SK-N-SH treated with all-trans-retinoic acid at 6 μM for 48 hours (cell line): ENCODE measurements around the gene PDZD2.

Experiments
- ATAC-seq: fragments of 200-7000 bp; cut with Tn5 transposase; 3 replicates; pipeline ENCODE4 v1.9.1; 2020; ENCODE audit warnings: mild to moderate bottlenecking, moderate library complexity
- ARNTL ChIP-seq: fragments of 450-650 bp; formaldehyde crosslinking; IDR thresholded peaks from 2 replicates; pipeline ENCODE4 v1.5.0; 2020; ENCODE audit warnings: low read depth, mild to moderate bottlenecking, moderate library complexity, borderline replicate concordance
- CREB5 ChIP-seq: fragments of 250-450 bp; sonication (Bioruptor Pico); IDR thresholded peaks from 2 replicates; pipeline ENCODE4 v1.5.1; 2020; ENCODE audit warnings: low read depth, mild to moderate bottlenecking, moderate library complexity
- CSDC2 ChIP-seq: fragments of 250-450 bp; sonication (Bioruptor Pico); IDR thresholded peaks from 2 replicates; pipeline ENCODE4 v1.5.0; 2020; ENCODE audit warnings: mild to moderate bottlenecking, moderate library complexity
- CSRNP3 ChIP-seq: fragments of 250-450 bp; sonication (Bioruptor Pico); IDR thresholded peaks from 2 replicates; pipeline ENCODE4 v1.5.1; 2021; ENCODE audit warnings: mild to moderate bottlenecking, moderate library complexity
- ESRRG ChIP-seq: fragments of 250-450 bp; sonication (Bioruptor Pico); IDR thresholded peaks from 2 replicates; pipeline ENCODE4 v1.6.1; 2021; ENCODE audit warnings: mild to moderate bottlenecking
- GLIS3 ChIP-seq: fragments of 250-450 bp; sonication (Bioruptor Pico); IDR thresholded peaks from 2 replicates; pipeline ENCODE4 v1.5.0; 2020; ENCODE audit warnings: mild to moderate bottlenecking, moderate library complexity
- ISL1 ChIP-seq: fragments of 250-450 bp; sonication (Bioruptor Pico); IDR thresholded peaks from 2 replicates; pipeline ENCODE4 v2.1.2; 2022; ENCODE audit warnings: mild to moderate bottlenecking, moderate library complexity
- OSR1 ChIP-seq: fragments of 250-450 bp; sonication (Bioruptor Pico); IDR thresholded peaks from 2 replicates; pipeline ENCODE4 v1.8.0; 2022; ENCODE audit warnings: moderate library complexity, mild to moderate bottlenecking, inconsistent platforms
- POU6F1 ChIP-seq: fragments of 250-450 bp; sonication (Bioruptor Pico); IDR thresholded peaks from 2 replicates; pipeline ENCODE4 v1.8.0; 2021; ENCODE audit warnings: low read depth, mild to moderate bottlenecking, moderate library complexity, borderline replicate concordance
- PPARA ChIP-seq: fragments of 250-450 bp; sonication (Bioruptor Pico); IDR thresholded peaks from 2 replicates; pipeline ENCODE4 v1.5.0; 2020; ENCODE audit warnings: mild to moderate bottlenecking, borderline replicate concordance
- RARB ChIP-seq: fragments of 250-450 bp; sonication (Bioruptor Pico); IDR thresholded peaks from 2 replicates; pipeline ENCODE4 v1.8.0; 2021; ENCODE audit warnings: mild to moderate bottlenecking, moderate library complexity
- SNAI2 ChIP-seq: fragments of 250-450 bp; sonication (Bioruptor Pico); IDR thresholded peaks from 2 replicates; pipeline ENCODE4 v1.5.0; 2020; ENCODE audit warnings: mild to moderate bottlenecking, moderate library complexity
- TCF4 ChIP-seq: fragments of 250-450 bp; sonication (Bioruptor Pico); IDR thresholded peaks from 2 replicates; pipeline ENCODE4 v1.8.0; 2021; ENCODE audit warnings: mild to moderate bottlenecking, moderate library complexity, borderline replicate concordance
- TSHZ2 ChIP-seq: fragments of 250-450 bp; sonication (Bioruptor Pico); IDR thresholded peaks from 2 replicates; pipeline ENCODE4 v1.5.0; 2020; ENCODE audit warnings: mild to moderate bottlenecking, moderate library complexity
- ZC3H10 ChIP-seq: fragments of 250-450 bp; sonication (Bioruptor Pico); IDR thresholded peaks from 2 replicates; pipeline ENCODE4 v1.5.1; 2021; ENCODE audit warnings: mild to moderate bottlenecking, moderate library complexity
- ZFP3 ChIP-seq: fragments of 250-450 bp; sonication (Bioruptor Pico); IDR thresholded peaks from 2 replicates; pipeline ENCODE4 v1.5.0; 2020; ENCODE audit warnings: mild to moderate bottlenecking, moderate library complexity
- ZFP30 ChIP-seq: fragments of 450-650 bp; formaldehyde crosslinking; IDR thresholded peaks from 2 replicates; pipeline ENCODE4 v1.5.0; 2022; ENCODE audit warnings: mild to moderate bottlenecking, moderate library complexity
- ZNF565 ChIP-seq: fragments of 450-650 bp; formaldehyde crosslinking; conservative IDR thresholded peaks from 2 replicates; pipeline ENCODE4 v1.5.0; 2020; ENCODE audit warnings: low read depth, mild to moderate bottlenecking, moderate library complexity
- ZNF70 ChIP-seq: fragments of 450-650 bp; formaldehyde crosslinking; IDR thresholded peaks from 2 replicates; pipeline ENCODE4 v1.5.0; 2020; ENCODE audit warnings: mild to moderate bottlenecking, moderate library complexity
- ZNF8 ChIP-seq: fragments of 450-650 bp; formaldehyde crosslinking; IDR thresholded peaks from 2 replicates; pipeline ENCODE4 v1.5.0; 2020; ENCODE audit warnings: mild to moderate bottlenecking, moderate library complexity

PDZD2 gene

GRCh38 chr5:32130865-32131264, 491.9 kb downstream of the PDZD2 start:
- no peak for ATAC-seq
- no peak for TF ChIP-seq RARB (CRISPR knock-in tag)
- no peak for TF ChIP-seq ZNF8
- TF ChIP-seq POU6F1 (CRISPR knock-in tag), result no peak
- TF ChIP-seq CSRNP3, result no peak
- no peak for TF ChIP-seq ISL1 (CRISPR knock-in tag)
- TF ChIP-seq ZNF565 (CRISPR knock-in tag), result no peak
- TF ChIP-seq ZC3H10 (CRISPR knock-in tag), result no peak
- TF ChIP-seq GLIS3, result no peak
- no peak for TF ChIP-seq CSDC2 (CRISPR knock-in tag)
- TF ChIP-seq ESRRG (CRISPR knock-in tag), result no peak
- TF ChIP-seq TSHZ2 (CRISPR knock-in tag), result no peak
- no peak for TF ChIP-seq TCF4
- TF ChIP-seq ZFP30 (CRISPR knock-in tag), result no peak
- no peak for TF ChIP-seq OSR1 (CRISPR knock-in tag)
- no peak for TF ChIP-seq ARNTL (CRISPR knock-in tag)
- TF ChIP-seq SNAI2, result no peak
- no peak for TF ChIP-seq CREB5 (CRISPR knock-in tag)
- no peak for TF ChIP-seq ZFP3 (CRISPR knock-in tag)
- TF ChIP-seq, all 23 proteins: peak for 0

- no peak for TF ChIP-seq PPARA (CRISPR knock-in tag)
- no peak for TF ChIP-seq CREB5 (CRISPR knock-in tag)
- no peak for TF ChIP-seq CSRNP3
- TF ChIP-seq, all 23 proteins: peak for 0
These were observed 492.7 kb downstream of the PDZD2 start for GRCh38 chr5:32131604-32132003.

GRCh38 chr5:32132757-32133156, 493.8 kb downstream of the PDZD2 start:
- TF ChIP-seq RARB (CRISPR knock-in tag), result no peak
- no peak for TF ChIP-seq ZNF8
- no peak for TF ChIP-seq ZNF70
- no peak for TF ChIP-seq CSRNP3
- TF ChIP-seq ZFP30 (CRISPR knock-in tag), result no peak
- no peak for TF ChIP-seq ZC3H10 (CRISPR knock-in tag)
- TF ChIP-seq ARNTL (CRISPR knock-in tag), result no peak
- no peak for TF ChIP-seq PPARA (CRISPR knock-in tag)
- TF ChIP-seq OSR1 (CRISPR knock-in tag), result no peak
- no peak for TF ChIP-seq TSHZ2 (CRISPR knock-in tag)
- TF ChIP-seq CSDC2 (CRISPR knock-in tag), result no peak
- TF ChIP-seq ZNF565 (CRISPR knock-in tag), result no peak
- no peak for TF ChIP-seq CREB5 (CRISPR knock-in tag)
- no peak for TF ChIP-seq ISL1 (CRISPR knock-in tag)
- TF ChIP-seq TCF4, result no peak
- TF ChIP-seq ZFP3 (CRISPR knock-in tag), result no peak
- no peak for TF ChIP-seq SNAI2
- ATAC-seq, result no peak

More at GRCh38 chr5:32131604-32132003, 492.7 kb downstream of the PDZD2 start:
- ATAC-seq, result no peak
